ENCODE data around the gene MEX3C. TPM values are rescaled to one million over a fixed set of nuclear protein-coding genes. Genes with fewer than 3 reads are reported as not detected.

Gene MEX3C
- total and polyA plus RNA-seq, 2 experiments from 2014 or later, result 21.0 to 67.3 TPM

DNA sequence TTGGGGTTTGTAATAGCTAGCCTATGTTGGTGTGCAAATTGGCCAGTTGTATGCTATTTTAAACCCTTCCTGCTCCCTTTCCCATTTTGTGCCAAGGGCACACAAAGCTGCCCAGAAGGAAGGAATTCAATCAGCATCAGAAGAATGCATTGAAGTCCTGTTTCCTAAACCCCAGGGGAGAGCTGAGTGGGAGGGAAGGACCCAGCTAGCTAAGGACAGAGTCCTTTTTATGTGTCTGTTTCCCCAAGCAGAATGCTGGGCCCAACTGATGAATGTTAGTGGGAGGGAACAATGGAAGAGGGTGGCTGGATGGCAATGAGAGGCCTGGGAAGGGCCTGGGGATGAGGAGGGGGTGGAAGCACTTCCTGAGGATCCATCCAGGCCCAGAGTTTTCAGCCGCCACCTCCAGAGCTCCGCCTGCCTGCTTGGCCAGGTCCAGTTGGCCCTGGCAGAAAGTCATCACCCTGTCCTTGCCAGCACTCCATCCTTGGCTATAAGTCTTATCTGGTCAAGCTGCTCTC is 32.7 kb downstream of the MEX3C start:
- Histone ChIP-seq H3K4me3 (no peak overlapping the region), H3K79me2 (no peaks in the 10 kb centered on the region), H3K9me2 (replicated peaks; ENCODE audit: insufficient read depth) (no peaks in the 10 kb centered on the region), H4K20me1 (ENCODE audit: insufficient read depth, poor library complexity, severe bottlenecking) (no peaks in the 10 kb centered on the region), H3K27me3 (no peaks in the 10 kb centered on the region), H3K4me2 (no peak overlapping the region), H3K27ac (no peak overlapping the region), H3K9me3 (ENCODE audit: low read depth) (no peaks in the 10 kb centered on the region), H3K4me1 (ENCODE audit: insufficient read depth) (no peaks in the 10 kb centered on the region), H2AFZ (no peak overlapping the region), H3K36me3 (replicated peaks; ENCODE audit: insufficient read depth, low read depth) (no peaks in the 10 kb centered on the region)
- DNase-seq (ENCODE audit: low spot score), result no peak
- no peak for TF ChIP-seq CTCF (IDR thresholded peaks at IDR 0.05; ENCODE audit: poor library complexity)
- no peak for TF ChIP-seq EZH2 (IDR thresholded peaks at IDR 0.05; ENCODE audit: borderline replicate concordance)
- no peak for TF ChIP-seq EZH2phosphoT487 (IDR thresholded peaks at IDR 0.05; ENCODE audit: low read depth, severe bottlenecking, unreplicated experiment)
- WGBS (ENCODE audit: low lambda C conversion rate, missing lambda C conversion rate), result 100% methylated on average over 2 of the region's 2 CpGs

- TF ChIP-seq EZH2 (IDR thresholded peaks at IDR 0.05; ENCODE audit: borderline replicate concordance) (no peak), CTCF (IDR thresholded peaks at IDR 0.05; ENCODE audit: poor library complexity) (no peak), EZH2phosphoT487 (IDR thresholded peaks at IDR 0.05; ENCODE audit: low read depth, severe bottlenecking, unreplicated experiment) (no peak)
- Histone ChIP-seq H2AFZ (no peak overlapping the region), H3K79me2 (no peaks in the 10 kb centered on the region), H3K4me2 (no peak overlapping the region), H3K4me1 (ENCODE audit: insufficient read depth) (no peaks in the 10 kb centered on the region), H3K9me2 (replicated peaks; ENCODE audit: insufficient read depth) (no peaks in the 10 kb centered on the region), H4K20me1 (ENCODE audit: insufficient read depth, poor library complexity, severe bottlenecking) (no peaks in the 10 kb centered on the region), H3K36me3 (replicated peaks; ENCODE audit: insufficient read depth, low read depth) (no peaks in the 10 kb centered on the region), H3K9me3 (ENCODE audit: low read depth) (no peaks in the 10 kb centered on the region), H3K27me3 (no peaks in the 10 kb centered on the region), H3K27ac (no peak overlapping the region), H3K4me3 (no peak overlapping the region)
- WGBS (ENCODE audit: low lambda C conversion rate, missing lambda C conversion rate), result 83% methylated on average over 8 of the region's 8 CpGs
- no peak for DNase-seq (ENCODE audit: low spot score)
These were observed 33.1 kb downstream of the MEX3C start for GRCh38 chr18:51164342-51164741.

DNA sequence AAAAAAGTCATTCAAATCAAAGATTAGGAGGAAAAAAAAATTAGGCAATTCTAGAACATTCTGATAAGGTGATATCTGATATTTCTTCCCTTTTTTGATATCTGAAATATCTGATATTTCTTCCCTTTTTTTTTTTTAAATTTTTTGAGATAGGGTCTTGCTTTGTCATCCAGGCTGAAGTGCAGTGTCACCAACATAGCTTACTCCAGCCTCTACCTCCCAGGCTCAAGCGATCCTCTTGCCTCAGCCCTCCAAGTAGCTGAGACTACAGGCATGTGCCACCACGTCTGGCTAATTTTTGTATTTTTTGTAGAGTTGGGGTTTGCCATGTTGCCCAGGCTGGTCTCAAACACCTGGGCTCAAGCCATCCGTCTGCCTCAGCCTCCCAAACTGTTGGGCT is 33.9 kb downstream of the MEX3C start:
- no peak for DNase-seq (ENCODE audit: low spot score)
- Histone ChIP-seq H3K79me2 (no peaks in the 10 kb centered on the region), H3K27me3 (no peaks in the 10 kb centered on the region), H4K20me1 (ENCODE audit: insufficient read depth, poor library complexity, severe bottlenecking) (no peaks in the 10 kb centered on the region), H3K9me3 (ENCODE audit: low read depth) (no peaks in the 10 kb centered on the region), H3K4me3 (no peak overlapping the region), H3K4me1 (ENCODE audit: insufficient read depth) (no peaks in the 10 kb centered on the region), H2AFZ (no peak overlapping the region), H3K27ac (no peak overlapping the region), H3K9me2 (replicated peaks; ENCODE audit: insufficient read depth) (no peaks in the 10 kb centered on the region), H3K36me3 (replicated peaks; ENCODE audit: insufficient read depth, low read depth) (no peaks in the 10 kb centered on the region), H3K4me2 (no peak overlapping the region)
- WGBS (ENCODE audit: low lambda C conversion rate, missing lambda C conversion rate), result 98% methylated on average over 3 of the region's 3 CpGs
- no peak for TF ChIP-seq EZH2 (IDR thresholded peaks at IDR 0.05; ENCODE audit: borderline replicate concordance)
- no peak for TF ChIP-seq EZH2phosphoT487 (IDR thresholded peaks at IDR 0.05; ENCODE audit: low read depth, severe bottlenecking, unreplicated experiment)
- no peak for TF ChIP-seq CTCF (IDR thresholded peaks at IDR 0.05; ENCODE audit: poor library complexity)

DNA sequence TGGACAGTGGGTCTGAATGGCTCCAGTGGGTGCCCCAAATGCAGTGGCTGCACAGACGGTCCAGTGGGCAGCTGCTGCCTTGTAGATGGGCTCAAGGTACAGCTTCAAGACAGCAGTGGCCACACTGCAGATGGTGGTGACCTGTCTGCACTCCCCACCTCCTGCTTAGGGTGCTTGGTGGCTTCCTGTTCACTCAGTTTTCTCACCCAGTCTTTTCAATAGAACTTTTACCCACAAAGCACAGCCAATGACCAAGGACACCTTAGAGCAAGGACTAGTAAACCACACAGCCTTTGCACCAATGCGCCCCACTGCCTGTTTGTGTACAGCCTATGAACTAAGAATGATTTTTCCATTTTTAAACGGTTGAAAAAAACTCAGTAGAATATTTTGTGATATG is 34.9 kb downstream of the MEX3C start:
- Histone ChIP-seq H3K27ac (no peak overlapping the region), H3K27me3 (no peaks in the 10 kb centered on the region), H3K79me2 (no peaks in the 10 kb centered on the region), H3K4me2 (no peak overlapping the region), H3K9me2 (replicated peaks; ENCODE audit: insufficient read depth) (no peaks in the 10 kb centered on the region), H2AFZ (no peak overlapping the region), H4K20me1 (ENCODE audit: insufficient read depth, poor library complexity, severe bottlenecking) (no peaks in the 10 kb centered on the region), H3K36me3 (replicated peaks; ENCODE audit: insufficient read depth, low read depth) (no peaks in the 10 kb centered on the region), H3K4me1 (ENCODE audit: insufficient read depth) (no peaks in the 10 kb centered on the region), H3K9me3 (ENCODE audit: low read depth) (no peaks in the 10 kb centered on the region), H3K4me3 (no peak overlapping the region)
- WGBS (ENCODE audit: low lambda C conversion rate, missing lambda C conversion rate), result 93% methylated on average over 3 of the region's 3 CpGs
- TF ChIP-seq EZH2 (IDR thresholded peaks at IDR 0.05; ENCODE audit: borderline replicate concordance) (no peak), CTCF (IDR thresholded peaks at IDR 0.05; ENCODE audit: poor library complexity) (no peak), EZH2phosphoT487 (IDR thresholded peaks at IDR 0.05; ENCODE audit: low read depth, severe bottlenecking, unreplicated experiment) (no peak)
- no peak for DNase-seq (ENCODE audit: low spot score)

Data from hepatocyte (in vitro differentiated cells).